ENCODE data around the gene EPN2. TPM values are rescaled to one million over a fixed set of nuclear protein-coding genes. Genes with fewer than 3 reads are reported as not detected.

EPN2 gene
- total and polyA plus RNA-seq, 10 of the 15 experiments (the other 5 are each of a cell fraction or from before 2014, with no cell fraction given), result 0.26 to 8.4 (median 4.7) TPM

GRCh38 chr17:19368229-19368628, 131.1 kb downstream of the EPN2 start:
- H3K36me3 ChIP-seq (ENCODE audit: control insufficient read depth in 2 of 2, insufficient read depth in 2 of 2, low read length in 1 of 2), result no peaks in the 10 kb centered on the region
- DNase-seq (ENCODE audit: low read depth, low spot score), result no peak
- H4K20me1 ChIP-seq (ENCODE audit: control insufficient read depth, insufficient read depth), result 0 out of 2 replicates have a peak, but pooled peaks cover 3% of the 10 kb centered on the region
- H3K4me1 ChIP-seq (ENCODE audit: control insufficient read depth, insufficient read depth, low read length), result peaks cover 26% of the 10 kb centered on the region
- H3K9me3 ChIP-seq (replicated peaks; ENCODE audit: control insufficient read depth, insufficient read depth, low read length), result no peaks in the 10 kb centered on the region
- FAIRE-seq, result no peak
- H3K27ac ChIP-seq (ENCODE audit: control insufficient read depth, insufficient read depth), result no peak overlapping the region
- intact Hi-C loops (cut with micrococcal nuclease; ENCODE audit: unreplicated experiment), result loop anchor here (10.0 kb wide), 1 partner anchor 277 kb away; the partner anchor contains the start of gene ALDH3A2
- no peak overlapping the region for H3K4me3 ChIP-seq
- SMC1A ChIA-PET (ENCODE audit: uncharacterized antibody, unreplicated experiment), result no interaction called here
- TF ChIP-seq CUX1 (IDR thresholded peaks at IDR 0.05; ENCODE audit: insufficient replicate concordance, low read depth, low read length), result no peak
- no peak for TF ChIP-seq PBX3 (IDR thresholded peaks at IDR 0.05; ENCODE audit: insufficient replicate concordance, low read depth, low read length)
- TF ChIP-seq JUNB (IDR thresholded peaks at IDR 0.05), result no peak
- no peak for TF ChIP-seq SIX5 (IDR thresholded peaks at IDR 0.05; ENCODE audit: low read depth, low read length, severe bottlenecking)
- no peak for TF ChIP-seq MLLT1 (IDR thresholded peaks at IDR 0.05)
- H3K9ac ChIP-seq (ENCODE audit: control insufficient read depth, insufficient read depth, low read length), result no peak overlapping the region
- POLR2A ChIA-PET, result no interaction called here
- in situ Hi-C loops (cut with MboI), result loop anchor here (5.0 kb wide), 1 partner anchor 394 kb away; no protein-coding TSS in a partner anchor
- H3K79me2 ChIP-seq (ENCODE audit: control insufficient read depth, insufficient read depth, low read length), result no peaks in the 10 kb centered on the region
- H3K4me2 ChIP-seq (ENCODE audit: control insufficient read depth, insufficient read depth), result no peak overlapping the region
- no TSS peak for BruUV-seq (replicated peaks)
- CTCF ChIA-PET, result no interaction called here
- H3K27me3 ChIP-seq (replicated peaks in 1 of 2; ENCODE audit: control insufficient read depth in 2 of 2, insufficient read depth in 2 of 2, low read length in 1 of 2), result no peaks in the 10 kb centered on the region; a peak in 1 of 4 replicates
- ATAC-seq, result no peak
- WGBS (ENCODE audit: insufficient coverage, insufficient replicate concordance, low lambda C conversion rate, missing lambda C conversion rate), result 69% methylated on average over 4 of the region's 4 CpGs
- no peak overlapping the region for H2AFZ ChIP-seq (ENCODE audit: control insufficient read depth, low read depth, low read length)
- RAD21 ChIA-PET (ENCODE audit: unreplicated experiment), result no interaction called here

All from GM12878 (cell line).